NCI-H1930 (cell line): Measurements from ENCODE around the gene BEAN1.
"Not testable (repeated sequence)": the region's sequence is repeated elsewhere in the genome, so short reads cannot be mapped to it uniquely, and the experiment has no call there.

ENCODE experiments used
- DNase-seq, 2 experiments: peaks; one replicate each; lab custom pipeline; 2025; lab: John Stamatoyannopoulos, UW

BEAN1 gene

GRCh38 chr16:66508914-66509496 is 81.9 kb downstream of the BEAN1 start:
- DNase-seq = no peak

GRCh38 chr16:66509576-66509975 is 82.5 kb downstream of the BEAN1 start:
- DNase-seq = no peak

DNA sequence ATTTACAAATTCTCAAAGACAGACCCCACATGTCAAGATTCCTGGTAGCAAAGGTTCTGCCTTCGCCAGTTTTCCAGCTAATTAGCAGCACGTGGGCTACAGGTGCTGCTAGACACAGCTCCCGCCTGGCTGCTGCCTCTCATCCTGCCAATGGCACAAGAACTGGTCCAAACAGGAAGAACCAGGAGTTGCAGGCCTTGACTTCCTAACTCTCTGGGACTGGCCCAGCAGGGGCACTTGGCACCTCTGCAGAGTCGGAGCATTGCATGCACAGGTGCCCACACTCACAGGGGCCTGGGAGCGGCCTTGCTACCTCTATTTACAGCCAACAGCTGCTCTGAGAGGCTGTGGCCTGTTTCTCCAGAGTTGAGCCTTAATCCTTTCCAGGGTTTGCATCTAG is 83.2 kb downstream of the BEAN1 start:
- no peak for DNase-seq

GRCh38 chr16:66510711-66511601 is 83.9 kb downstream of the BEAN1 start:
- DNase-seq = no peak

DNA sequence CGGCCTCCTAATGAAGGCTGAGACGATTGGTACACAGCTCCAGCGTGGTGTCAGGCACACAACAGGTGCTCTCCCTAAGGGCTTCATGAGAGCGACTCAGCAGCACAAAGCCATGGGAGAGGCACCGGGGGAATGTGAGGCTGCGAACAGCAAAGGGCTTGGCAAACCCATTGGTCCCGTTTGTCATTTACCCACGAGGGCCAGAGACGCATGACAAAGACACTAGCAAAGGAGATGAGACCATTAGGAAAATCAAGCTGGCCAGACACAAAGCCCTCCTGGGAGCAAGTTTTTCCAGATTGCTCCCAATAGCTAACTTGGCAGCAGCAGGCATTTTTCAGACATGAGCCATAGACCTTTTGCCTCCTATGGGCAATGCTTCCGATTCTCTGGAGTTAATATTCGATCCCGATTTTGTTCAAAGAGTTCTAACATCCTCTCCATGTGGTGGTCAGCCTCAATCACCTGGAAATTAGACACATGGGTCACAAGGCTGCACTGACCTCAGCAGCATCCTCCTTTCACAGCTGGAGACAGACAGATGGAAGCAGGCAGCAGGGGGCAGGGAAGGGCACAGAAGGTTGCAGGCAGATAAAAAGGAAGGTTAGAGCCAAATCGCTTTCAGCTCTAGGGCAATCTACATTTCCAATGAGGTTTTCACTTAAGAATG is 84.6 kb downstream of the BEAN1 start:
- DNase-seq = no peak

DNA sequence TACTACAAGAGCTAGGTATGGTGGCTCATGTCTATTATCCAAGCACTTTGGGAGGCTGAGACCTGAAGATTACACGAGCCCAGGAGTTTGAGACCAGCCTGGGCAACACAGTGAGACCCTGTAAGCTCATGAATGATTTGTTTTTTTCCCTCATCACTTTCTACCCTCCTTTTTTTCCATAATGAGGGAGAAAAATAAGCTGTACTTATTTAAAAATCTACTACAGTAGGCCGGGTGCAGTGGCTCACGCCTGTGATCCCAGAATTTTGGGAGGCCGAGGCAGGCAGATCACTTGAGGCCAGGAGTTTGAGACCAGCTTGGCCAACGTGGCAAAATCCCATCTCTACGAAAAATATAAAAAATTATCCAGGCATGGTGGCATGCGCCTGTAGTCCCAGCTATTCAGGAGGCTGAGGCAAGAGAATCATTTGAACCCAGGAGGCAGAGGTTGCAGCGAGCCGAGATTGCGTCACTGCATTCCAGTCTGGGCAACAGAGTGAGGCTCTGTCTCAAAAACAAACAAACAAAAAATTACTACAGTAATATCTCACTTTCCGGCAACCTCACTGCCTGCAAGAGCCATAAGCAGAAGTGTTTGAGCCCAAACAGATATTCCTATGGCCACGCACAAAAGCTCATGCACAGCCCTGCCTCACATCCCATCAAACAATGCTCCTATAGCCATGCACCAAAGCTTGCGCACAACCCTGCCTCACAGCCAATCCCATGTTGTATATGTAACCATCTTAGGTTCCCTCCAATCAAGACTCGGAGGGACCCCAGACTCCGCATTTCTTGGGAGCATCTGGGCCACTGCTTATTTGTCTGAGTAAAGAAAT is 85.4 kb downstream of the BEAN1 start:
- DNase-seq = no peak

DNA sequence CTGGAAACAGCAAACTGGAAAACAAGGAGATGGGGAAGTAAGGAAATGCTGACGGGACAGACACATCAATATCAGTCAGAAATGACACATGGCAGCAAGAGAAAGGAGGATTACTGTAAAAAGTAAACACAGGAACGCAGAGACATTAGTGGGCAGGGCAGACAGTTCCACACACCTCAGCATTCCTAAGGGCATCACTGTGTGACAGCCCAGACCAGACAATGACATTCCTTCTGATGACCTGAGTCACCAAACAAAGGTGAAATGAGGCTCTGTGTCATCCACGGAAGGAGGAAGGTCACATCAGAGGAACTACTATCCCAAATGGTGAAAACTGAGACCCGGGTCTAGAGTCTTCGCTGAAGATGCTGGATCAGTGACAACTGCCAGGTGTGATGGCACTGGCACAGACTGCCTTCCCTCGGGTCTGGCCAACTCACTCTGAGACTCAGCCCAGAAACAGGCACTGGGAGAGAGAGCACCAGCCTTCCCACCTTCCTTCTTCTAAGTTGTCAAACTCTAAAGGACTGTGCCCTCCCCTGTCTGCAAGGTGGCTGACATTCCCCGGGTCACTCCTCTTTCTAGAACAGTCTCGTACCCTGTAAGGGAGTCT is 86.1 kb downstream of the BEAN1 start:
- DNase-seq = no peak

DNA sequence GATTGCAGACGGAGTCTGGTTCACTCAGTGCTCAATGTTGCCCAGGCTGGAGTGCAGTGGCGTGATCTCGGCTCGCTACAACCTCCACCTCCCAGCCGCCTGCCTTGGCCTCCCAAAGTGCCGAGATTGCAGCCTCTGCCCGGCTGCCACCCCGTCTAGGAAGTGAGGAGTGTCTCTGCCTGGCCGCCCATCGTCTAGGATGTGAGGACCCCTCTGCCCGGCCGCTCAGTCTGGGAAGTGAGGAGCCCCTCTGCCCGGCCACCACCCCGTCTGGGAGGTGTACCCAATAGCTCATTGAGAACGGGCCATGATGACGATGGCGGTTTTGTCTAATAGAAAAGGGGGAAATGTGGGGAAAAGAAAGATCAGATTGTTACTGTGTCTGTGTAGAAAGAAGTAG is 87.3 kb downstream of the BEAN1 start:
- not testable (repeated sequence) for DNase-seq

DNA sequence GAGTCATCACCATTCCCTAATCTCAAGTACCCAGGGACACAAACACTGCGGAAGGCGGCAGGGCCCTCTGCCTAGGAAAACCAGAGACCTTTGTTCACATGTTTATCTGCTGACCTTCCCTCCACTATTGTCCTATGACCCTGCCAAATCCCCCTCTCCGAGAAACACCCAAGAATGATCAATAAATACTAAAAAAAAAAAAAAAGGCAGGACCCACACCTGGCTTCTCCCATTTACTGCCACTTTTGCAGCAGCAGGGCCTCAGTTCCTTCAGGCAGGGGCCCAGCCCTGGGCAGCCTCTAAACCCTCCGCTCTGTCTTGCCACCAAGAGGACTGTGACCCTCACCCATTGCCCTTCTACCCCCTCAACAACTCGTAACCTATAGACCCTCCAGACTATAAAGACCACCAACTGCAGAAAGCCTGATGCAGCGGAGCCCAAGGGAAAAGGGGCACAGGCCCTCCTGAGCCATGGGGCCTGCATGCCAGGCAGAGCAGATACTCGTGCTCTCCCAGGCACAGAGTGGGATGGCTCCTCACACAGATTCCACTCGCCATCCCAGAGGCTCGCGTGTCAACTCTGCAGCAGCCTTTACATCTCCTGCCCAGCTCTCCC is 88.0 kb downstream of the BEAN1 start:
- not testable (repeated sequence) for DNase-seq

DNA sequence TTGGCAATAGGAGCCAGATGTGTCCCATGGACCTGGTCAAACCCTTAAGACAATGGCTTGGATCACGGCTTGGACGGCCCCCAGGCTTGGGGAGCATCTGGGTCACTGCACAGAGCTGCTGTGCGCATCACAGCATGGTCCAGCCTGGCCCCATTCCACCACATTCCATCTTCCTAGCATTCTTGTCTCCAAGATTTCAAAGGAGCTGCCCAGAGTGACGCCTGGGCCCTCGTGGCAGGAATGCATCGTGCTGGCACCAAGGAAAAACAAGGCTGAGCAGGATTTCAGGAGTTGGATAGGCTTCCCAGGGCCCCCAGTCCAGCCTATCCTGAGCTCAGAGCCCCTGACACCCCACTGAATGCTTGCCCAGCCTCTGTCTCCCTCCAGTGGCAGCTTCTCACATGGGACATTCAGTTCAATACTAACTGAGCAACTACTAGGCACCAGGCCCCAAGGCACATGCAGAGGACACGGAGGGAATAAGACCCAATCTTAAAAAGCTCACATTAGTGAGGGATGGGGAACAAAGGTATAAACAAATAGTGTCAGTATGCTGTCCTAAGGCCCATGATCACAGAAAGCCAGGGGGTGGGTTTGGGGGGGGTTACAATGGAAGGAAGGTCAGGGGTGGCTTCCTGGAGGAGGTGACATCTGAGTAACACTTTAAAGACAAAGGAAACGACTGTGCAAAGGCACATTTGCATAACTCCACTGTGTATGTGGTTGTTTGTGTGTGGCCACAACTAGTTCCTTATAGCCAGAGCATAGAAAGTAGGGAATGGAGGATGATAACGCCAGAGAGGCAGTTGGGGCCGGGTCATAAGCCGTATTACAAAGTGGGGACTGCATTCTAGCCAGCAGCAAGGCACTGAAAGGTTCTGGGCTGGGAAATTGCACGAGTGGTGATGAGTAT is 88.8 kb downstream of the BEAN1 start:
- no peak for DNase-seq

- DNase-seq = no peak
Observed at GRCh38 chr16:66516509-66516807, 89.4 kb downstream of the BEAN1 start.

DNA sequence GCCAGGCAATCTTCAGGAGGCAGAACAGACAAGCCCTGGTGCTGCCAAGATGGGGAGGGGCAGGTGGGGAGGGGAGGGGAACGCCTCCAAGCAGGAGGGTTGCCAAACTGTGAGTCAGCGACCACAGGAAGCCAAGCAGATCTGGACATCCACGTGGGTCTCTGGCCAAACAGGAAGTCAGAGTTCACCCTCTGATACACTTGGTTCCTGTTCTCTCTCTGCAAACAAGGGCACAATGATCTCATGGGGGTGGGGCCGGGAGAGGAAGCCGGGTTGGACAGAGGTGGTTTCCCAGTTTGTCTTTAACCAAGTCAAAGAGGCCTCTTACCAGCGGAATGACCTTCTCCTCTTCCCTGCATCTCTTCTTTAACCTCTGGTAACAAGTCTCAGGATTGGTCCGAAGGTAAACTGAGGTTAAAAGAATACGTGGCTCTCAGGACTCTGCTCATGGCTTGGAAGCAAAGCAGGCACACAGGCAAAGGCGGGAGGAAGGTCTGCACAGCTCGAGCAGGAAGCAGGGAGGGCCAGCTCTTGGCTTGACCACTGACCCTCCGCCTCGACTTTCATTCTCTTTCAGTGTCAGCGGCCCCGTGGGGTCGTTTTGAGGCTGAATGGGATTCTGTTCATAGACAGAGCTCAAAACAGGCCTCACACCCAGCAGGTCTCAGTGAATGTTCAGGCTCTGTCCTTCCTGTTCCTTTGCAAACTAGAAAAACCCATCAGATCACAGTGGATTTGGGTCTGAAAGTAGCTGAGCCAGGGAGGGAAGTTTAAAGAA is 89.9 kb downstream of the BEAN1 start:
- no peak for DNase-seq

DNA sequence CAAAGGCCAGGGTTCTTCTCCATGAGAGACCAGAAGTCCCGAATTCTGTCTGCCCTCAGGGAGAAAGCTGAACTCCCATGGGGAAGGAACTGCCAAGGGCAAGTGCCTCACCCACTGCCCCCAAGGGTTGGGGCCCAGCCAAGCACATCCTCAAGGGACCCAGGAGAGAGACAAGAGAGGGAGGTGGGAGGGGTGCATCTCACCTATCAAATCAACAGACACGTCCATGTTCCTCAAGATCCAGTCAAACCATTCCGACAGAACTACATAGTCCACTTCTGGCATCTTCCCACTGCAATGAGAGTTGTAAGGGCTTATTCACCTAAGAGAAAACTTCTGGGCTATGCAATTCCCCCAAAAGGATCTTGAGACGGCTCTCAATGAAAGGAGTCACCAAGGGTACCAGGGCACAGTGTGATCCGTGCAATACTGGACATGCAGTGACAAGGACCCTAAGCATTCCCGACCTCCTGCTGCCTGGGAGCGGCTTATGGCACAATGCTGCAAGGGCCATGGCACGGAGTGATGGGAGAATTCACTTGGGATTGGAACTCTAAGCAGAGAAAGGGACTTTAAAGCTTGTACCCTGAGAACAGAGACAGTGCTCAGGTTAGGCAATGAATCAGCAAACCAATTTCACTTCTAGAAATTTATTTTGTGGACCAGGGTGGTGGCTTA is 90.6 kb downstream of the BEAN1 start:
- no peak for DNase-seq

- DNase-seq = no peak
Observed at GRCh38 chr16:66519482-66520373, 92.6 kb downstream of the BEAN1 start.

DNA sequence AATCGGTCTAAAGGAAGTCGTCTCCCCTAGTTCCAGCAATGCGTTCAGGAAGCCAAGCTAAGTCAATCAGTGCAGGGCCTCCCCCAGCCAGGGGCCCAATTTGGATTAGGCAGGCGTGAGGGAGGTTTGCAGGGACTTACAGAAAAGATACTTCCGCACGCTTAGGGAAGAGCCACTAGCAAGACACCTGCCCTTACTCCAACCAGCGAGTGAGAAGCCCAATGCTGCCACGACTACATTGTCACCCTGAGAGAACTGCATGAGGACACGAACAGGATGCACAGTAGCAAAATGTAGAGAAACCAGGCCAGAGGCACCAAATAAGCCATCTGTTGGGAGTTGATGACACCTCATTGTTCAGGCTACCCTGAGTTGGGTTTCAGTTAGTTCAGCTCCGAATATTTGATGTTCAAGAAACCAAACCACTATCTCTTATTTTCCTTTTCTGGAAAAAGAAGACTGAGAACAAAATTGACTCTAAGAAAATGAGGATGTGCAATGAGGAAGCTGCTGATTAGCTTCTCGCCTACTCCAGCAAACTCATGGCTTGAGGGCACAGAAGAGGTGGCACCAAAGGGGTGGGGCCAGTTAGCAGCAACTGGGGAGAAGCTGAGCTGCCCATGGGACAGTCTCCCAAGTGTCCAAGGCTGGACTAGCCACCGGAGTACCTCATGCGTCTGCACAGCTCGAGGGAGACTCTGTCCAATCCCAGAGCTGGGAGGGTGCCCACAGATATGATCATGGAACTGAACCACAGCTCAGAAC is 93.5 kb downstream of the BEAN1 start:
- no peak for DNase-seq

- no peak for DNase-seq
Observed at GRCh38 chr16:66521252-66521713, 94.2 kb downstream of the BEAN1 start.
